22Rv1 (cell line): ENCODE measurements around the gene ITPR1.

ENCODE experiments used
- ZFX ChIP-seq: fragments of 450-650 bp; IDR thresholded peaks from 2 replicates; pipeline ENCODE4 v1.6.1; 2017; ENCODE audit warnings: antibody characterized with exemption, borderline replicate concordance
- TF ChIP-seq, protein P1 (sequence below): fragments of 450-650 bp; IDR thresholded peaks from 2 replicates; pipeline ENCODE4 v1.5.1; 2017; ENCODE audit warnings: mild to moderate bottlenecking

DNA sequence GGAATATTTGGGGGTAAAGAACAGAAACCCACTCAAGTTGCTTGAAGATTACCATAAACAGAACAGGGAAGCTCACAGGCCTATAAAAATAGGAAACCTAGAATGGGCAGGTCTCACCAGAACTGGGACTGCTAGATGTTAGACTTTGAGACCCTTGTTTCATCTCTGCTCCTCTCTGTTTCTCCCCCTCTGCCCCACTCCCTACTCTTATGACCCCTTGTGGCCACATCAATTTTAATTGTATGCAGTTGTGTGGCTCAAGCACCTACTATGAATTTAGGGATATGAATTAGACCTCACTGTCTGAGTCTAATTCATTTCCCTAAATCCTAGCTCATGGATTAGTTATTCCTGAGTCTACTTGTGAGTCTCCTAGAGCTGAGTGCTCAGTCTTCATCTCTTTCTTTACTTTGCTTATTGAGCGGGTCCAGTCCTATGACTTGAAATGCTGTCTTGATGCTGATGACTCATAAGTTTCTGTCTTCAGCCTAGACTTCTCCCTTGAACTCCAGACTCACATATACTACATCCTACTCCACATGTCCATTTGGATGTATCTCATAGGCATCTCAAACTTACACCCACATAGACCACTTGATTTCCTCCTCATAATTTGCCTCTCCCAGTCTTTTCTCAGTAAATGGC is 78.7 kb downstream of the ITPR1 start:
- TF ChIP-seq, protein P1, sequence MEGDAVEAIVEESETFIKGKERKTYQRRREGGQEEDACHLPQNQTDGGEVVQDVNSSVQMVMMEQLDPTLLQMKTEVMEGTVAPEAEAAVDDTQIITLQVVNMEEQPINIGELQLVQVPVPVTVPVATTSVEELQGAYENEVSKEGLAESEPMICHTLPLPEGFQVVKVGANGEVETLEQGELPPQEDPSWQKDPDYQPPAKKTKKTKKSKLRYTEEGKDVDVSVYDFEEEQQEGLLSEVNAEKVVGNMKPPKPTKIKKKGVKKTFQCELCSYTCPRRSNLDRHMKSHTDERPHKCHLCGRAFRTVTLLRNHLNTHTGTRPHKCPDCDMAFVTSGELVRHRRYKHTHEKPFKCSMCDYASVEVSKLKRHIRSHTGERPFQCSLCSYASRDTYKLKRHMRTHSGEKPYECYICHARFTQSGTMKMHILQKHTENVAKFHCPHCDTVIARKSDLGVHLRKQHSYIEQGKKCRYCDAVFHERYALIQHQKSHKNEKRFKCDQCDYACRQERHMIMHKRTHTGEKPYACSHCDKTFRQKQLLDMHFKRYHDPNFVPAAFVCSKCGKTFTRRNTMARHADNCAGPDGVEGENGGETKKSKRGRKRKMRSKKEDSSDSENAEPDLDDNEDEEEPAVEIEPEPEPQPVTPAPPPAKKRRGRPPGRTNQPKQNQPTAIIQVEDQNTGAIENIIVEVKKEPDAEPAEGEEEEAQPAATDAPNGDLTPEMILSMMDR: no peak
- no peak for TF ChIP-seq ZFX
